HS-5 (cell line): ENCODE data around the gene SFI1.
A peak's percentile ranks its signal among the peaks of the same experiment; 100 is the strongest.

Source experiments
- DNase-seq: peaks from one replicate; pipeline ENCODE4 v3.0.0-alpha.2; 2012; ENCODE audit warnings: low read depth

The SFI1 gene

DNA sequence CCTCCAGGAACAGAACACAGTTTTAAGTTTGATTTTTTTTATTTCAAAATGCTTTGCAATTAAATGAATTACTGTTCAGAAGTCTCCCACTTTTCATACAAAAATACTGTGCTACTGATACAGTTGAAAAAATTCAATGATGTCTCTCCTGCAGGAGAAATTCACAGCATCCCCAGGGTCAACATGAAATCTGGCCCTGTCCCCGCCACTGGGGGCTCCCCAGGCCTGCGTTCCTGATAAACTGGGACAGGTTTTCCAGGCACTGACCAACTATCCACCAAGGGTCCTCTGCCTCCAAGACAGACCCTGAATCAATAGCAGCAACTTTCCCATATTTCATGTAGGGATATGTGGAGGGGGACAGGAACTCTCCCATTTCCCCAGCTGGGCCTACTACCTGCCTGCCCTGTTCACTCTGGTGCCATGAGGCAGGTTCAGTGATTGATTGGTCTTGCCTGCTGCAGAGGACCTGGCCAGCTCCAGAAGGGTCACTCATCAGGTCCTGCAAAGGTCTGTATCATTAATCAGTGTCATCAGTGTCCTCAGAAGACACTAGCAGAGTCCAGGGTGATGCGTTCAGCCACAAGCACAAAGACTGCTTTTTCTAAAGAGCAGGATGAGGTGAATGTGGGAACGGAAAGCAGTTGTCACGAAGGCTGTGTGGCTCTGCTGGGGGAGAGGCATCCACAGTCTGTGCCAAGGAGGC lies 122.3 kb downstream of the SFI1 start:
- no peak for DNase-seq

DNA sequence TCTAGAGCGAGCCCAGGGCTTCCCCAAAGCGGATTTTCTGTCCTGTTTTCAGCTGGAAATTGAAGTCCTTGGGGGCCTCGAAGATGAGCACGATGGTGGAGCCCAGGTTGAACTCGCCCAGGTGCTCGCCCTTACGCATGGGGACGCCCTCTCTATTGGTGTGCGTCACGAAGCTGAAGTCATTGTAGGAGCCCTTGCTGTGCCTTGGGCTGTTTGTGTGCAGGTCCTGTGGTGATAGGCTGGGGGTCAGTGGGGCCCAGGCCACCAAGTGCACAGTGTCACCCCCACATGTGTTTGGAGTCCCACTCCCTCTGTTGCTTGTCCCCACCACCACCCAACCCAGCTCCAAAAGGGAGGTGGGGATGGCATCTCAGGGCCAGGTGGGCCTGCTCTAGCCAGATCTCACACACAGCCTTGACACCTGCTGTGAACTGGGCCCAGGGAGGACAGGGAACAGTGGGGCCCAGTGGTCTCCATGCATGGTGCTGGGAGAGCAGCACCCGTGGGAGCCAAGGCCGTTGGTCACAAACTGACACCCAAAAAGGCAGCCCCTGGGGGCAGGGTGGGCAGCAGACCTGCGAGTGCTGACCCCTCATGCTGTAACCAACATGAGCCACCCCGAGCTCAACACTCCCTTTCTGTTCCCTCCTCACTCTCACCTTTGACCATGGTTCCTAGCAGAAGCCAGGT lies 123.4 kb downstream of the SFI1 start:
- no peak for DNase-seq

DNA sequence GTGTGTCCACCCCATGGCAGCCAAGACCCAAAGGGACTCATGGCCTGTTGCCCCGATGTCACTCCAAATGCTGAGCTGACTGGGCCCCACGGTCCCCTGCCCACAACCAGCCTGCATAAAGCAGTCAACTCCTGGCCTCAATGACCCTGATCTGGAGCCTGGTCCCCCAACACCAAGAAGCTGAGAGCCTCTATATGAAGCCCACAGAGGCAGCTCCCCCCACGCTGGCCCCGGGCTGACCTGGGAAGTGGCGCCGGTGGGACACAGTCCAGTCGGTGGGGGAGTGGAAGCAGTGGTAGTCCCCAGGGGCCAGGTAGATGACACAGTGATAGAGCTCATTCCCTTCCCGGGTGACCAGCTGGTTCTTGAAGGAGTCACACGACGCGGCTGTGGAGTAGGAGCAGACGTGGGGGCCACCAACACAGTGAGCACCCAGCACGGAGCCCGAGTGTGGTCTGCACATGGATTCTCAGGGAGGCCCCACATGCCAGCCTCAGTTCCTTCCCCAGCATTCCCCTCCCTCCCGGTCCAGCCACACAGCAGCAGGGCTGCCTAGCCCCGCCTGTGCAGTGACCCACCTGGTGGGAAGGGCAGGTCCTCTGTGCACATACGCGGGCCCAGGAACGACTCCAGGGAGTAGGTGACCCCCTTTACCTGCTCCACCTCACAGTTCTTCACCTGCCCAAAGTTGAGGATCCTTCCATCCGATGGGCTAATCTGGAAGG lies 124.6 kb downstream of the SFI1 start:
- no peak for DNase-seq

- no peak for DNase-seq
Observed at GRCh38 chr22:31621507-31622124, 125.3 kb downstream of the SFI1 start.

- DNase-seq: no peak
Observed at GRCh38 chr22:31622980-31623379, 126.6 kb downstream of the SFI1 start.

DNA sequence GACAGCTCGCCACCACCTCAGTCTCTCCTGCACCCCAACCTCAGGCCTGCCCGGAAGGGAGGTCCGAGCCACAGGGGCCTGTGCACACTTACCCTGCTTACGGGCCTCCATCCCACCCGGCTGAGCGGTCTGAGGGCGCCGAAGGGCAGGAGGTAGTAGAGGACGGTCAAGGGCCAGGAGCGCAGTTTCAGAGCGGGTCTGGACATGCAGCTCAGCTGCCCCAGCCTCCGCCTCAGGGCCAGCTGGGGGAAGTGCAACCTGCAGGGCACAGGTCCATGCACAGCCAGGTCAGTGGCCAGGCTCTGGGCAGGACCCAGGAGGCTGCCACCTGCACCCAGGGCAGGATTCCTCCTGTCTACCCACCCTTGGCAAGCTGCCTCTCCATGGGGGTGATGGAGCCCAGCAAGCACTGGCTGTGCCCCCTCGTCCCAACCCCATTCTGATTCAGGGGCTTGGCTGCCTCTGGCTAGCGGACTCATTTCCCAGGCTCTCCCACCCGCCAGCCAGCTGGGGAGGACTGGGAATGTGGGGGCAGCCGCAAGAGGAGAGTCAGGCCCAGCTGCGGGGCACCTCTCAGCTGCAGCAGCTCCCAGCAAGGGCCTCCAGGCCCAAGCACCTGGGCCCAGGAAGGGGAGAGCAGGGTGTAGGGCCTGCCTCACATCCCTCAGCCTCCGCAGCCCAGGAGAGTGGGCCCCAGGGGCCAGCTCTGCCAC lies 127.4 kb downstream of the SFI1 start:
- no peak for DNase-seq

GRCh38 chr22:31625257-31625640 lies 128.9 kb downstream of the SFI1 start:
- no peak for DNase-seq

DNA sequence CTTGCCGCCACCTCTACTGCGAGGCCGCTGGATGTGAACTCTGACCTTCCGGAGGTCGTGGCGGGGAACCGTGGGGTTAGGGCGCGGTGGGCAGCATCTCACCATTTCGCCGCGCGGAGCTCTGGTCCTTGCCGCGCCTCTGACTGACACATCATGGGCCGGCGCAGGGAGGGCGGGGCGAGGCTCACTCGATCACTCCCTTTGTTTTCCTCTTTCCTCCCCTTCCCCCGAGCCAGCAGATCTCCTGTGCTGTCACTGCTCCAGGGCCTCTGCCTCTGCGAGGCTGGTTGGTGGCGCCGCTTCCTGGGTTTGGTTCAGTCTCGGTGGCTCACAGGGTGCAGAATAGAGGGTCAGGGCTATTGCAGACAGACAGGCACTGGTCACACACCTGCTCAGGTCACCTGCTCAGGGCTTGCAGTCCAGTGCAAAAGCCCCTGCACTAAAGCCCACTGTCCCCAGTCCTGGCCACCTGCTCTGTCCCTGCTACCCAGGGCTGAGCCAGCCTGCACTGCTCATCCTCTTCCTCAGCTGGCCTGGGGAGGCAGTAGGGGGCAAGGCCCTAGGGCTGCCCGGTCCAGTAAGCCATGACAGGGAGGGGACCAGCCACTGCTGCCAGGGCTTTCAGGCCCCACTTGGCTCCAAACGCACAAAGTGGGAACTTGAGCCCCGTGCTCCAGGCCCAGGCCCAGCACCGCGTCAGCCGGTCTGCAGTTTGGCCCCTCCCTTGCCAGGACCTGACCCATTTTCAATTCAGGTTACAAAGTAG lies 129.5 kb downstream of the SFI1 start:
- DNase-seq: no peak

GRCh38 chr22:31626427-31627150 lies 130.3 kb downstream of the SFI1 start:
- DNase-seq: no peak

GRCh38 chr22:31627223-31627731 lies 130.9 kb downstream of the SFI1 start:
- no peak for DNase-seq

DNA sequence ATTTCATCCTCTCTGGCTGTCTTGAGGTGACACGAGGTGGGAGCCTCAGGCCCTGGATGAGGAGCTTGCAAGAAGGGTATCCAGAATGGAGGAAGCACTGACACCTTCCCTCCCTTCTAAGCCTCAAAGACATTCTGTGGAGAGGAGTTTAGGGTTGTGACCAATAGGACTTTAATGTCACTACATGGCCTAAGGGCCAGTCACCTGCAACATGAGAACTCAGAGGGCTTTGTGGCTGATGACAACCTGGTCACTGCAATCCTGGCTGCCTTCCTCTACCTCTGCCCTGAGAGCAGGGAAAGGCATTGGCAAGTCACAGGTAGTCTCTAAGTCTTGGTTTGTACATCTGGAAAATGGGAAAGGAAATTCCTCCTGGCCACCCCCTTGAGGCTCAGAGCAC lies 132.0 kb downstream of the SFI1 start:
- DNase-seq: no peak

GRCh38 chr22:31628969-31629708 lies 132.8 kb downstream of the SFI1 start:
- DNase-seq: no peak

GRCh38 chr22:31629741-31630184 lies 133.4 kb downstream of the SFI1 start:
- no peak for DNase-seq

- DNase-seq: peak; percentile 44
Observed at GRCh38 chr22:31630331-31631329, 134.3 kb downstream of the SFI1 start.

DNA sequence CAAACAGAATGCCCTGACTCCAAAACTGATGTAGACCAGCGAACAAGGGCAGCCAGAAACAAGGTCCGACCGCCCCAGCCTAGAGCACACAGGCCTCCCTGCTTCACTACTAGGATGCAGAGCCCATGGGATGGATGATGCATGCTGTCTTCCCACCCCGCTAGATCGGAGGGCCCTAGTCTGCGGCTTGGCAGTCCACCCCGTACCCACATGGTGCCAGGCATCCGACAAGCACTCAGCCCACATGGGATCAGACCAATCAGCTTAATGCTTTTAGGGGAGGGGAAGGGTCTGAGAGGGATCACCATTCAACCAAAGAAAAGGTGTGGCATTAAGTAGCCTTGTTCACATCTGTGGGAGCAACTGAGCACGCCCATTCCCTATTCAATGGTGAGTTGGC lies 135.1 kb downstream of the SFI1 start:
- DNase-seq: no peak

DNA sequence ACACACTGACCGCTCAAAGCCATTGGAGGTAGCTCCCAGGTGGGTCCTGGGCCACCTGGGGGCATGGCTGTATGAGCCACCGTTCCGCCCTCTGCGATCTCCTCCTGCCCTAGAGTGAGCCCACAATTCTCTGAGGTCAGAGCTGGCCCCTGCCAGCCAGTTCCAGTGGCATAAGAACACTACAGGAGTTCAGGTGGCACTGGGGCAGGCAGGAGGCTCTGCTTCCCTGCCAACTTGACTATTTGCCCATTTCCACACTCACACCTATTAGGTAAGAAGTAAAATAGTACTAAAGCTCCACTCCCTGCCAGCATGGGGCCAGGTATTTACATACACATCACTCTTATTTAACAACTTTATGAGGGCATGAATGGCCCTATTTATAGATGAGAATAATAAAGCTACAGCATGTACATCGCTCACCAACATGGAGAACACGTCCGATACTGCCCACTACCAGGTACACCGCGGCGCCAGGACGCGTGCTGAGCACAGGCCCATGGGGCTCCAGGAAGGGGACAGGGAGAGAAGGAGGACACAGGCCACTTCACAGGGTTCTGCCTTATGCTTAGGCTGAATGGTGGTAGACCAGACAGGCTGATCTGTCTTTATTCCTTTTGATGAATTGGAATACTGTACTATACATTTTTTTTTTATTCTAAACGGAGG lies 139.4 kb downstream of the SFI1 start:
- no peak for DNase-seq

GRCh38 chr22:31637447-31637890 lies 141.1 kb downstream of the SFI1 start:
- DNase-seq: no peak
